ENCODE measurements around the gene WFS1. TPM values are rescaled to one million over a fixed set of nuclear protein-coding genes. Genes with fewer than 3 reads are reported as not detected.

The WFS1 gene
- total and polyA plus RNA-seq, 2 of the 8 experiments (the other 6 are each of a cell fraction or from before 2014, with no cell fraction given), result 29.1 to 43.1 TPM

- H3K9ac ChIP-seq (replicated peaks in 1 of 4; ENCODE audit: extremely low read depth in 1 of 4, low read depth in 3 of 4, low read length in 3 of 4), result no peak overlapping the region
- H4K20me1 ChIP-seq (replicated peaks in 1 of 2; ENCODE audit: control insufficient read depth in 1 of 2, insufficient read depth in 2 of 2, low read length in 2 of 2), result no peaks in the 10 kb centered on the region
- H3K4ac ChIP-seq (replicated peaks; ENCODE audit: insufficient read length, low read depth, low read length), result no peak overlapping the region
- FAIRE-seq, result no peak
- H3K27me3 ChIP-seq (replicated peaks in 1 of 4; ENCODE audit: control insufficient read depth in 3 of 4, extremely low read depth in 1 of 4, insufficient read depth in 3 of 4, low read length in 3 of 4), result no peaks in the 10 kb centered on the region; a peak in 2 of 7 replicates
- H3K36me3 ChIP-seq (ENCODE audit: control insufficient read depth in 2 of 4, insufficient read depth in 4 of 4, low read length in 3 of 4), result no peaks in the 10 kb centered on the region
- H3K56ac ChIP-seq (replicated peaks; ENCODE audit: insufficient read length, low read depth, low read length), result no peak overlapping the region
- no peak overlapping the region for H4K5ac ChIP-seq (ENCODE audit: insufficient read length, low read depth, low read length)
- no peaks in the 10 kb centered on the region for H3K23me2 ChIP-seq (ENCODE audit: low read depth, low read length)
- no peak for DNase-seq (ENCODE audit: low read depth in 1 of 2, low spot score in 2 of 2)
- H2BK5ac ChIP-seq (ENCODE audit: low read depth, low read length), result no peak overlapping the region
- no peak overlapping the region for H4K91ac ChIP-seq (replicated peaks; ENCODE audit: insufficient read length, low read length)
- H3K4me3 ChIP-seq (ENCODE audit: extremely low read depth in 1 of 4, insufficient read depth in 2 of 4, low read depth in 3 of 4, low read length in 4 of 4), result no peak overlapping the region
- peaks cover 0 to 9% (median 5%) of the 10 kb centered on the region in 4 experiments; a peak in 5 of 7 replicates for H3K4me1 ChIP-seq (replicated peaks in 1 of 4; ENCODE audit: control insufficient read depth in 3 of 4, insufficient read depth in 4 of 4, low read length in 3 of 4)
- no peak overlapping the region for H3K27ac ChIP-seq (ENCODE audit: low read depth, low read length)
- no peak overlapping the region for H3K18ac ChIP-seq (ENCODE audit: extremely low read depth, low read length)
- 0 out of 2 replicates have a peak overlapping the region, but pooled peaks have one; percentile 27 for H2BK12ac ChIP-seq (ENCODE audit: low read depth, low read length)
- H3K79me1 ChIP-seq (ENCODE audit: low read depth, low read length), result no peaks in the 10 kb centered on the region
- no peak overlapping the region; the same call in 1 of the 2 replicates for H2AFZ ChIP-seq (ENCODE audit: low read length)
- H3K9me3 ChIP-seq (ENCODE audit: insufficient read depth in 2 of 2, low read depth in 1 of 2, low read length in 1 of 2), result no peaks in the 10 kb centered on the region
- H3K23ac ChIP-seq (ENCODE audit: insufficient read length), result no peak overlapping the region
- ChIA-PET POLR2A (ENCODE audit: partially characterized antibody) (no interaction called here), CTCF (ENCODE audit: partially characterized antibody) (interaction anchor here (0.6 to 37.7 kb wide), 4 partner anchors 10 to 418 kb away, joined by 3 to 908 read pairs (median 193); partner anchors contain the start of gene WFS1)
- 88% methylated on average over 12 of the region's 12 CpGs; no CpG with 5 or more reads in 1 of the 2 experiments for WGBS, 2 experiments (ENCODE audit: extremely low coverage in 1 of 2, insufficient coverage in 1 of 2, insufficient read length in 1 of 2, insufficient replicate concordance in 2 of 2, low coverage in 1 of 2, low lambda C conversion rate in 2 of 2, missing lambda C conversion rate in 1 of 2)
- H3K14ac ChIP-seq (ENCODE audit: insufficient read length), result no peak overlapping the region
- H4K8ac ChIP-seq (ENCODE audit: extremely low read depth, insufficient read depth, low read length), result no peak overlapping the region
- no peak overlapping the region for H3K4me2 ChIP-seq (ENCODE audit: insufficient read depth in 1 of 2, low read depth in 2 of 2, low read length in 2 of 2)
- no peak overlapping the region for H2BK120ac ChIP-seq (replicated peaks; ENCODE audit: low read depth, low read length)
- no peak overlapping the region for H2BK20ac ChIP-seq (ENCODE audit: low read length)
- no peaks in the 10 kb centered on the region for H3K79me2 ChIP-seq (ENCODE audit: control insufficient read depth in 1 of 2, insufficient read depth in 2 of 2, low read length in 2 of 2)
- H2BK15ac ChIP-seq (ENCODE audit: low read length), result no peak overlapping the region
- no peak overlapping the region for H2AK5ac ChIP-seq (ENCODE audit: low read depth, low read length)
- TF ChIP-seq SIN3A (conservative IDR thresholded peaks at IDR 0.05 in 1 of 2, IDR thresholded peaks at IDR 0.05 in 1 of 2; ENCODE audit: low read depth in 1 of 2, low read length in 2 of 2), result no peak
- no peak for TF ChIP-seq SIRT6 (IDR thresholded peaks at IDR 0.05; ENCODE audit: low read length)
- TF ChIP-seq HDAC6 (IDR thresholded peaks at IDR 0.05; ENCODE audit: low read depth, low read length), result no peak
- no peak for TF ChIP-seq EZH2 (IDR thresholded peaks at IDR 0.05; ENCODE audit: low read depth, low read length, severe bottlenecking)
- no peak for TF ChIP-seq GABPA (IDR thresholded peaks at IDR 0.05; ENCODE audit: borderline replicate concordance, insufficient read depth, low read length)
- TF ChIP-seq SUZ12 (IDR thresholded peaks at IDR 0.05; ENCODE audit: low read length), result no peak
- no peak for TF ChIP-seq CREB1 (IDR thresholded peaks at IDR 0.05)
- TF ChIP-seq NANOG (IDR thresholded peaks at IDR 0.05; ENCODE audit: insufficient read depth, low read depth, low read length, poor library complexity, severe bottlenecking), result no peak
- no peak for TF ChIP-seq POLR2A (IDR thresholded peaks at IDR 0.05; ENCODE audit: control extremely low read depth in 1 of 2, low read depth in 2 of 2, low read length in 2 of 2)
- TF ChIP-seq SP4 (IDR thresholded peaks at IDR 0.05; ENCODE audit: low read length), result no peak
- no peak for TF ChIP-seq SRF (IDR thresholded peaks at IDR 0.05; ENCODE audit: low read depth, low read length)
- TF ChIP-seq RXRA (IDR thresholded peaks at IDR 0.05; ENCODE audit: insufficient read depth, low read depth, low read length), result no peak
- TF ChIP-seq SIX5 (IDR thresholded peaks at IDR 0.05; ENCODE audit: low read depth, low read length), result no peak
- no peak for TF ChIP-seq BRCA1 (IDR thresholded peaks at IDR 0.05; ENCODE audit: low read depth, low read length)
- no peak for TF ChIP-seq RFX5 (IDR thresholded peaks at IDR 0.05; ENCODE audit: borderline replicate concordance, low read depth, low read length)
- no peak for TF ChIP-seq NRF1 (IDR thresholded peaks at IDR 0.05; ENCODE audit: low read depth, low read length)
Observed at GRCh38 chr4:6262176-6262575, 7.5 kb upstream of the WFS1 start.
